K562 (cell line): ENCODE measurements around the gene SLC45A3. TPM values are rescaled to one million over a fixed set of nuclear protein-coding genes. Genes with fewer than 3 reads are reported as not detected.

Source experiments
- ATAC-seq: fragments of 200-7000 bp; cut with Tn5 transposase; 3 replicates; pipeline ENCODE4 v1.9.1; 2020; ENCODE audit warnings: moderate library complexity
- BruUV-seq: library from RNA; stranded (reverse); fragments of 400-500 nt; replicated peaks from 2 replicates; lab custom pipeline; 2021; lab: Mats Ljungman, UMichigan
- CTCF ChIA-PET: fragments of 300-600 bp; formaldehyde crosslinking; extraction: SDS; loops from one replicate; lab custom pipeline; 2021; ENCODE audit warnings: low intra/inter-chr PET ratio; lab: Yijun Ruan, JAX
- POLR2A ChIA-PET: fragments of 300-600, 350-650 bp; sonication (Branson Sonifier 250); formaldehyde crosslinking; extraction: SDS; loops from one replicate; lab custom pipeline; 2021; ENCODE audit warnings: antibody characterized with exemption, inconsistent platforms; lab: Yijun Ruan, JAX
- DNase-seq, 4 experiments: peaks; one replicate each; pipeline versions ENCODE4 v3.0.0 to v3.0.0-alpha.2; 2011 to 2018; ENCODE audit warnings: low spot score in 3 of 4, mixed read lengths in 3 of 4; ENCODE audit errors: extremely low read depth in 1 of 4
- FAIRE-seq: peaks from 2 replicates; lab custom pipeline; 2011; peaks lifted over from hg19 to GRCh38; lab: Jason Lieb, UNC
- H2AFZ ChIP-seq: 2 replicates; pipeline ENCODE4 v1.6.0; 2011; ENCODE audit warnings: low read depth, low read length, control low read depth, inconsistent platforms
- H3K27ac ChIP-seq: fragments of 200-600 bp; 3 replicates; pipeline ENCODE4 v1.8.0; 2011; ENCODE audit warnings: low read depth, mild to moderate bottlenecking, control low read depth, inconsistent platforms, low read length, moderate library complexity, mixed read lengths; ENCODE audit errors: extremely low read depth
- H3K27me3 ChIP-seq, 2 experiments: fragments of 300-600 bp in 1 of 2; 2 replicates in 1 of 2; 3 replicates in 1 of 2; pipeline versions ENCODE4 v1.6.0 to v1.8.0; 2011; ENCODE audit warnings: inconsistent platforms in 2 of 2, low read length in 2 of 2, mild to moderate bottlenecking in 1 of 2, mixed read lengths in 1 of 2, moderate library complexity in 1 of 2; ENCODE audit not compliant: control insufficient read depth in 2 of 2, insufficient read depth in 2 of 2
- H3K36me3 ChIP-seq: fragments of 300-600 bp; 3 replicates; pipeline ENCODE4 v1.8.0; 2011; ENCODE audit warnings: mild to moderate bottlenecking, low read length, inconsistent platforms; ENCODE audit not compliant: control insufficient read depth, insufficient read depth
- H3K4me1 ChIP-seq, 2 experiments: fragments of 200-600 bp in 1 of 2; replicated peaks in 1 of 2; 2 replicates in 1 of 2; 3 replicates in 1 of 2; pipeline versions ENCODE4 v1.5.1 to v1.8.0; 2011; ENCODE audit warnings: inconsistent platforms in 2 of 2, low read length in 2 of 2, mild to moderate bottlenecking in 1 of 2, mixed read lengths in 1 of 2, moderate library complexity in 1 of 2; ENCODE audit not compliant: control insufficient read depth in 2 of 2, insufficient read depth in 2 of 2
- H3K4me2 ChIP-seq: 2 replicates; pipeline ENCODE4 v1.6.1; 2011; ENCODE audit warnings: low read length, control low read depth, inconsistent platforms, mixed read lengths; ENCODE audit not compliant: insufficient read depth
- H3K4me3 ChIP-seq: fragments of 200-600 bp; sonication (generic), shearing (Covaris generic); 2 replicates; pipeline ENCODE4 v1.5.1; 2016; ENCODE audit warnings: control low read depth, inconsistent platforms
- H3K79me2 ChIP-seq: fragments of 200-600 bp; 3 replicates; pipeline ENCODE4 v1.8.0; 2011; ENCODE audit warnings: low read length, inconsistent platforms; ENCODE audit not compliant: control insufficient read depth, insufficient read depth
- H3K9ac ChIP-seq, 2 experiments: 2 replicates each; pipeline versions ENCODE4 v1.6.0 to v1.6.1; 2011; ENCODE audit warnings: low read depth in 2 of 2, low read length in 2 of 2, control low read depth in 1 of 2, inconsistent platforms in 1 of 2, mild to moderate bottlenecking in 1 of 2, mixed read lengths in 1 of 2; ENCODE audit not compliant: insufficient read depth in 1 of 2
- H3K9me1 ChIP-seq: one replicate; pipeline ENCODE4 v1.6.0; 2011; ENCODE audit warnings: inconsistent platforms, mild to moderate bottlenecking, low read length, moderate library complexity; ENCODE audit not compliant: control insufficient read depth, insufficient read depth
- H3K9me3 ChIP-seq: replicated peaks from 2 replicates; pipeline ENCODE4 v1.5.1; 2011; ENCODE audit warnings: low read depth, low read length, inconsistent platforms; ENCODE audit not compliant: control insufficient read depth, insufficient read depth
- H4K20me1 ChIP-seq: replicated peaks from 2 replicates; pipeline ENCODE4 v1.6.1; 2011; ENCODE audit warnings: low read length, inconsistent platforms, mixed read lengths; ENCODE audit not compliant: control insufficient read depth, insufficient read depth
- ARNT ChIP-seq, 2 experiments: fragments of 450-650 bp; IDR thresholded peaks; 2 replicates each; pipeline ENCODE4 v1.6.1; 2016; ENCODE audit warnings: mild to moderate bottlenecking in 1 of 2
- DLX4 ChIP-seq: fragments of 250-450 bp; sonication (Bioruptor Pico); IDR thresholded peaks from 2 replicates; pipeline ENCODE4 v1.6.1; 2021; ENCODE audit warnings: mild to moderate bottlenecking
- HMG20A ChIP-seq: fragments of 450-650 bp; formaldehyde crosslinking; conservative IDR thresholded peaks from 2 replicates; pipeline ENCODE4 v1.4.0; 2020; ENCODE audit warnings: mild to moderate bottlenecking, mixed read lengths
- KLF6 ChIP-seq: fragments of 250-450 bp; sonication (Bioruptor Pico); IDR thresholded peaks from 2 replicates; pipeline ENCODE4 v1.4.0; 2020; ENCODE audit warnings: mild to moderate bottlenecking, moderate library complexity, borderline replicate concordance
- MCM7 ChIP-seq, 2 experiments: fragments of 450-650 bp; IDR thresholded peaks; 2 replicates each; pipeline ENCODE4 v1.6.1; 2016 to 2018
- SMAD4 ChIP-seq: fragments of 250-450 bp; sonication (Bioruptor Pico); conservative IDR thresholded peaks from 2 replicates; pipeline ENCODE4 v1.8.0; 2021; ENCODE audit warnings: inconsistent platforms, mild to moderate bottlenecking, moderate library complexity
- SNIP1 ChIP-seq: fragments of 450-650 bp; IDR thresholded peaks from 2 replicates; pipeline ENCODE4 v1.7.1; 2017; ENCODE audit warnings: low read depth, mild to moderate bottlenecking
- SRSF7 ChIP-seq: fragments of 200-400 bp; formaldehyde crosslinking; optimal IDR thresholded peaks from 2 replicates; pipeline ENCODE3; 2017; ENCODE audit warnings: mild to moderate bottlenecking, low read depth, low read length
- STAT5B ChIP-seq: fragments of 250-450 bp; sonication (Bioruptor Pico); IDR thresholded peaks from 2 replicates; pipeline ENCODE4 v1.8.0; 2021; ENCODE audit warnings: mild to moderate bottlenecking, inconsistent platforms
- THAP7 ChIP-seq: fragments of 250-450 bp; sonication (Bioruptor Pico); IDR thresholded peaks from 2 replicates; pipeline ENCODE4 v1.5.0; 2021
- TOE1 ChIP-seq, 2 experiments: fragments of 450-650 bp in 1 of 2; sonication (generic) in 1 of 2; formaldehyde crosslinking in 1 of 2; IDR thresholded peaks; 2 replicates each; pipeline versions ENCODE4 v1.7.1 to v1.8.0; 2016 to 2022; ENCODE audit warnings: borderline replicate concordance in 2 of 2, mild to moderate bottlenecking in 2 of 2, antibody characterized with exemption in 1 of 2, inconsistent platforms in 1 of 2, low read depth in 1 of 2, missing genetic modification reagents in 1 of 2, moderate library complexity in 1 of 2
- ZNF24 ChIP-seq: fragments of 450-650 bp; IDR thresholded peaks from 2 replicates; pipeline ENCODE4 v1.6.1; 2016
- ZNF512 ChIP-seq: IDR thresholded peaks from 2 replicates; pipeline ENCODE4 v1.6.1; 2016; ENCODE audit warnings: missing genetic modification characterization, missing compliant biosample characterization
- WGBS: fragments of 100-300 bp; shearing (Covaris generic); methylation state at CpG from one replicate; pipeline ENCODE4 v1.1.6; 2016; ENCODE audit warnings: low coverage, mixed read lengths; ENCODE audit not compliant: insufficient coverage; ENCODE audit errors: missing lambda C conversion rate; 5-methylcytosine and 5-hydroxymethylcytosine counted together
- in situ Hi-C: fragments of 300-500 bp; cut with MboI; formaldehyde crosslinking; loops from 4 replicates; pipeline ENCODE4 v1.15.0; 2018; ENCODE audit warnings: inconsistent platforms, mixed read lengths
- intact Hi-C: fragments of 100-400 bp; cut with micrococcal nuclease; formaldehyde crosslinking; loops from 2 replicates; pipeline ENCODE4 v1.14.2; 2022
- polyA plus RNA-seq, 8 experiments: library from polyadenylated mRNA; depleted of rRNA in 4 of 8; stranded (reverse) in 5 of 8; unstranded in 3 of 8; fragments of >200 nt; fragmentation: Nextera tagmentation in 2 of 8; fragmentation: Illumina TruSeq in 1 of 8; extraction: Ambion mirVana in 2 of 8; extraction: Trizol in 1 of 8; gene quantifications; 2 replicates each; pipeline versions ENCODE4 v1.2.1 to v1.2.3, GENCODE V29; 2011 to 2014; ENCODE audit warnings: inconsistent platforms in 1 of 8, missing spikeins in 1 of 8
- total RNA-seq, 7 experiments: library from RNA; depleted of rRNA in 6 of 7; stranded (reverse); fragments of >200 nt in 6 of 7; fragmentation: Illumina TruSeq in 2 of 7; extraction: Trizol in 2 of 7; gene quantifications; 2 replicates each; pipeline versions ENCODE4 v1.2.1 to v1.2.3, GENCODE V29; 2011 to 2021; ENCODE audit warnings: low replicate concordance in 1 of 7
- TF ChIP-seq, protein P1 (sequence below): fragments of 250-450 bp; sonication (Bioruptor Pico); IDR thresholded peaks from 2 replicates; pipeline ENCODE4 v1.9.0; 2021; ENCODE audit warnings: mild to moderate bottlenecking

Gene SLC45A3
- total and polyA plus RNA-seq, 9 of the 15 experiments (the other 6 are each of a cell fraction or from before 2014, with no cell fraction given): 0.06 to 3.3 (median 1.3) TPM

DNA sequence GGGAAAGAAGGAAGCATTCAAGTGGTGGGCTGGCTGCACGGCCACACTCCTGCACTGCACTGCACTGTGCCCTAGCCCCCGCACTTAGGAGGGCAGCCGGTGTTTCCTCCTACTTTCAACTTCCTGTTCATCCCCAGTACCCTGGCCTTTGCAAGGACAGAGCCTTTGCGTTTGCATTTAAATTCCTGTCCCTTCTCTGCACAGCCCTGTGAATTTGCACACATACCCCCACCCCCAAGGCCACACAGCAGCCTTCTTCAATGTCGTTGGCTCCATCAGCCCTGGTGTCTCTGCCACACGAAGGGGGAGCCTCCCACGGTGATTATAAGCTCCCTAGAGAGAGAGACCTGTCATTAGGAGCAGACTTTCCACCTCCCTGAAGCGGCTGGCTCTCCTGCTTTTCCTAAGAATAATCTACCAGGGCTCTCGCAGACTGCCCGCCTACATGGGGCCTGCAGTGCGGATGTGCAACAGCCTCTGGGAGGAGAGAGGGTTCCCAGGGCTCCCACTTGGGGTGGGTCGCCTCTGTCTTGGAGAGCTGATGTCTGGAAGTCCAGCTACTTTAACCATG is 13.2 kb upstream of the SLC45A3 start:
- Histone ChIP-seq H4K20me1 (no peaks in the 10 kb centered on the region), H3K36me3 (no peaks in the 10 kb centered on the region), H3K79me2 (no peaks in the 10 kb centered on the region), H3K4me3 (no peak overlapping the region), H3K27ac (no peak overlapping the region), H3K9me1 (no peaks in the 10 kb centered on the region), H3K4me1 (peaks cover 4 to 6% of the 10 kb centered on the region in 2 experiments; a peak in 3 of 5 replicates), H3K9ac (no peak overlapping the region), H2AFZ (no peak overlapping the region), H3K4me2 (no peak overlapping the region), H3K27me3 (peaks cover 9 to 16% of the 10 kb centered on the region in 2 experiments; a peak in 4 of 5 replicates), H3K9me3 (no peaks in the 10 kb centered on the region)
- no peak for FAIRE-seq
- WGBS: 30% methylated on average over 12 of the region's 12 CpGs
- DNase-seq: no peak
- intact Hi-C loops (no loop called here), in situ Hi-C loops (no loop called here)
- CTCF ChIA-PET: no interaction called here
- no TSS peak for BruUV-seq
- ATAC-seq: no peak; the same call in 2 of the 3 replicates
- POLR2A ChIA-PET: interaction anchor here (0.6 to 1.3 kb wide), 4 partner anchors 12 to 34 kb away, joined by 3 read pairs; no protein-coding TSS in a partner anchor
- TF ChIP-seq ZNF24: no peak
- TF ChIP-seq SRSF7: no peak
- TF ChIP-seq ZNF512 (tag): no peak
- TF ChIP-seq, protein P1, sequence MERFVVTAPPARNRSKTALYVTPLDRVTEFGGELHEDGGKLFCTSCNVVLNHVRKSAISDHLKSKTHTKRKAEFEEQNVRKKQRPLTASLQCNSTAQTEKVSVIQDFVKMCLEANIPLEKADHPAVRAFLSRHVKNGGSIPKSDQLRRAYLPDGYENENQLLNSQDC: no peak
- no peak for TF ChIP-seq MCM7 (IDR thresholded peaks at IDR 0.05)
- no peak for TF ChIP-seq STAT5B
- TF ChIP-seq HMG20A (CRISPR knock-in tag): no peak
- TF ChIP-seq SMAD4: no peak
- TF ChIP-seq SNIP1: no peak
- no peak for TF ChIP-seq TOE1 (IDR thresholded peaks at IDR 0.05; ENCODE audit: borderline replicate concordance)
- TF ChIP-seq TOE1 (CRISPR knock-in tag; IDR thresholded peaks at IDR 0.05; ENCODE audit: borderline replicate concordance, low read depth): no peak
- no peak for TF ChIP-seq DLX4 (CRISPR knock-in tag)
- no peak for TF ChIP-seq THAP7
- no peak for TF ChIP-seq ARNT (IDR thresholded peaks at IDR 0.05)
- TF ChIP-seq KLF6 (CRISPR knock-in tag): no peak
